ENCODE results near the gene NXN.
"Not testable (repeated sequence)": the region's sequence is repeated elsewhere in the genome, so short reads cannot be mapped to it uniquely, and the experiment has no call there.

Gene NXN

GRCh38 chr17:915538-916201, 63.9 kb downstream of the NXN start:
- no peak for DNase-seq

- no peak for DNase-seq
Measured at GRCh38 chr17:914561-914960, 65.0 kb downstream of the NXN start.

- DNase-seq: no peak
Measured at GRCh38 chr17:913207-913606, 66.4 kb downstream of the NXN start.

DNA sequence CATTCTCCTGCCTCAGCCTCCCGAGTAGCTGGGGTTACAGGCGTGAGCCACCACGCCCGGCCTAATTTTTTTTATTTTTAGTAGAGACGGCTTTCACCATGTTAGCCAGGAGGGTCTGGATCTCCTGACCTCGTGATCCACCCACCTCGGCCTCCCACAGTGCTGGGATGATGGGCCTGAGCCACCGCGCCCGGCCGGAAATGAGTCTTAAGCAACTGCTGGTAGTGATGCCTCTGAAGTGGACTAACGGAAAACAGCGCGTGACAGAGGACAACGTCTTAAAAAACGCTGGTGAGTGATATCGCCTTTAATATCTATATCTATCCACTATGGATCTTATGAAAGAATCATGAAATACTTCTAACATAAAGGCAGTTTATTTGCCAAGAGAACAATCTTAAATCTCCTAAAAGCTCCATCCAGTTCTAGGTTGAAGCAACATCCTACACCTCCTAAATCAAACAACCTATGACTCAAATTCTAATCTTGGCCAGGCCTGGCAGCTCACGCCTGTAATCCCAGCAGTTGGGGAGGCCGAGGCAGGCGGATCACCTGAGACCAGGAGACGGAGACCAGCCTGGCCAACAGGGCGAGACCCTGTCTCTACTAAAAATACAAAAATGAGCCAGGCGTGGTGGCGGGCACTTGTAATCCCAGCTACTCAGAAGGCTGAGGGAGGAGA, 69.8 kb downstream of the NXN start:
- DNase-seq: no peak

DNA sequence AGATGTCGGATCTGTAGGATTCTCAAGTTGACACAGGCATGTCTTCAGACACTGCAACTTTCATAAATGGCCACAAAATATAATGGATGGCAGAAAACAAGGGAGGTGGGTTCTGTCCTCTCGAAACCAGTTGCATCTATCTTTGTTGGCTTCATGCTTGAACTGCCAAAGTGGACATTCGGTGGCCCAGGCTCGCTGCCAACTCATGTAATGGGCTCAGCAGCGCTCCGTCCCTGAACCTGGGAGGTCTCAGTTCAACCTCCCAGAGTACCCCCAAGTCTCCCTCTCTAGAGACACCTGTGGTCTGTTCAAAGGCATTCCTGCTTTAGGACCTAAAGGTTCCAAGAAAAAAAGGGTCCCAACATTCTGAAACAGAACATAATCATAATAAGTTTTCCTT, 71.9 kb downstream of the NXN start:
- DNase-seq: no peak

GRCh38 chr17:905708-906107, 73.9 kb downstream of the NXN start:
- DNase-seq: not testable (repeated sequence)

DNA sequence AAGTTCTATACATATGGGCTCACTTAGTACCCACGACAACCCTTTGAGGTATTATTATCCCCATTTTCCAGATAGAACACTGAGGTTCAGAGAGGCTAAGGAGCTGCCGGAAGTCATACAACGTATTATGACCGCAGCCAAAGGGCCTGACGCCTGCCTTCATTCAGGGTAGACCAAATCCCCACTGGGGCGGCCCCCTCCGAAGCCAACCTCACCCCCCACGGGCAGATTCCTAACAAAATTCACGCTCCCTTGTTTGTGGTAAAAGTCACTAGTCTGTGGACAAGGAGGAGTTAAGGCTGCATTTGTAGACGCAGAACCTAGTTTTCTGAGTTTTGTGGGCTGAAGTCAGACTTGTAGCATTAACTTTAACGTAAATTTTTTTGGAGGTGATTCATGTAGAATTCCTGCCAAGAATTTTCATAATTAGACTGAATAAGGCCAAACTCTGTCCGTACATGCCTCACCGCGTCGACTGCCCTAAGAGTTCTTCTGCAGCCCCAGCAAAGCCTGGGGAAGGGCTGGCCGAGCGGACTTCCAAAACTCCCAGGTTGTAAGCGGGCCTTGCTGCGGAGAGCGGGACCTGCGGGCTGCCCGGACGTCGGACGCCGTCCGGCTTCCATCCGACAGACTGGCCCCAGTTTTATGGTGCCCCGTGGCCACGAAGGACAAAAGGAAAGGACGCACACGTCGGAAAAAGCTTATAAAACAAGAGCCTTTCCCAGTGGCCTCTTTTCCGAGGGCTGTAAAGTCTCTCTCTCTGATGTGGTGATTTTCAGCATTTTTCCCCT, 75.7 kb downstream of the NXN start:
- DNase-seq: no peak

DNA sequence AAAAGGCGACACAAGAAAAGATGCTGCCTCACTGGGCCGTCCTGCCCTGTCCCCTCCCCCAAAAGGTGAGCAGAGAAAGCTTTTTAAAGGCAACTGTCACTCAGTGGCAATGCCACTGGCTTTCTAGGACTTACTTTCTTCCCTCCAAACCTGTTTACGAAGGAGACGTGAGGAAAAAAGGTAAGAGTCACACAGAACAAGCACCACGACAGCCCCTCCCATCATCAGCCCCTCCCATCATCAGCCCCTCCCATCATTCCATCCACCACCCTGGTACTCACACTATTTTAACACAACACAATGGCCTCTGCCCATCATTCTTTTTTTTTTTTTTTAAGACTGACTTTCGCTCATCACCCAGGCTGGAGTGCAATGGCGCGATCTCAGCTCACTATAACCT, 77.1 kb downstream of the NXN start:
- no peak for DNase-seq

DNA sequence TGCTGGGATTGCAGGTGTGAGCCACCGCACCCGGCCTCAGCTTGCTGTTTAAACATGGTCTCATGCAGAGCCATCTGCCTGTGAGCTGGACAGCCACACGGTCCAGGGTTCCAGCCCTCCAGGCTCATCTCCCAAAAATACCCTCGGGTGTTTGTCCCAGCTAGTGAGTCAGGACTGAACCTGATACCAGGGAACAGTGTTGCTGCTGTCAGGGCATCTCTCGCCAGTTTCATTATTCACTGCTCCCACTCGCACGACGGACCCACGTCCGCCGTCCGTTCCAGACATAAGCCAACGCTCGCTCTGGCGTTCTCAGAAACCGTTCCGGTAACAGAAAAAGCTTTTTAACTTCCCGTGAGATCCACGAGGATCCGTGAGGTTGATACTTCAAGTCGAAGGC, 77.6 kb downstream of the NXN start:
- no peak for DNase-seq

DNA sequence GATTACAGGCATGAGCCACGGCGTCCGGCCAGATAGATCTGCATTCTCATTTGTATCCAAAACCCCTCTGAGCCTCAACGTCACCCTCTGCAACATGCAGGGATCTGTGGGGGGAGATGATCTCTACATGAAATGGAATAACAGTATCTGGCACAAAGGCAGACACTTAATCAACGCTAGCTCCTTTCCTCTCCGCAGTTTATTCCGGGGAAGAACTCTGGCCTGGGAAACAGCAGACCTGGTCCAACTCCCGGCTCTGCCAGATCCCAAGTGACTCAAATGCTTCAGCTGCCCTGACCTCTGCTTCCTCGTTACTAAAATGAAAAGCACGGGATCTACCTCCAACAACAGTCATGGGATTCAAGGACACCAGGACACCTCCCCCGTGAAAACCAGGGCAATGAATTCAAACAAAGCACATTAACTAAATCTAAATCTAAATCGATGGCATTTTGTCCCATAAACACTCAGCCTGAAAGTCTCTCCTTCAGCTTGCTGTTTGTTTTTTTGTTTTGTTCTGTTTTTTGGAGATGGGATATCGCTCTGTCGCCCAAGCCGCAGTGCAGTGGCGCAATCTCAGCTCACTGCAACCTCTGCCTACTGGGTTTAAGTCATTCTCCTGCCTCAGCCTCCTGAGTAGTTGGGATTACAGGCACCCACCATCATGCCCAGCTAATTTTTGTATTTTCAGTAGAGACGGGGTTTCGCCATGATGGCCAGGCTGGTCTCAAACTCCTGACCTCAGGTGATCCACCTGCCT, 78.2 kb downstream of the NXN start:
- no peak for DNase-seq

GRCh38 chr17:900336-900934, 79.1 kb downstream of the NXN start:
- DNase-seq: no peak

- no peak for DNase-seq
Measured at GRCh38 chr17:897970-898619, 81.5 kb downstream of the NXN start.

DNA sequence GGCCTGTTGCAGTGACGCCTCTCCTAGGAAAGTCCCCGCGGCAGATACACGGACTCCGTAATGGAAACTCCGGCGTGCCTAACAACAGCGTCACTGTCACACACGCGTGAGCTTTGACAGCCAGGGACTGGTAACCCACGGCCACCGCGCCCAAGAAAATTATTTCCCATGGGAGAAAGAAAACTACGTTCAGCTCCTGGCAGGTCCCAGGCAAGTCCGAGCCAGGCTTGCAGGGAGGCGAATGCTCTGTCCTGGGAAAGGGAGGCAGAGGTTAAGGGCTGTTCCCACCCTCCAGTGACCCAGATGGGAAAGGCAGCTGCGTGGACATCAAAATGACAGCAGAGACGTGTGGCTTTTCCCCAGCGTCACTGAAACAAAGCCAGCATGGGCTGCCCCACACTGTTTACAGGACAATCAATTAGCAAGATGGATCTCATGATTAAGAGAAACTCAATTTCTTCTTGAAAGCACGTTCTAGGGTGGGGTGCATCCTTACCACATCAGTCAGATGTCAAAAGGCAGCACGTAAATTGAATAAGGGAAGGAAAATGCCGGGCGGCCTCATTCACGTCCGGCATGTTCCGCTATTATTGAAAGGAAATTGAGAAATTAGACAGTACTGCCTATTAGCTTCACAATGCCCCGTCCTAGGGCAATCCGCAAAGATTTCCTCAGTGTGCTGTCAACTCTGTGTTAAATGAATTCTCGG, 82.5 kb downstream of the NXN start:
- no peak for DNase-seq

DNA sequence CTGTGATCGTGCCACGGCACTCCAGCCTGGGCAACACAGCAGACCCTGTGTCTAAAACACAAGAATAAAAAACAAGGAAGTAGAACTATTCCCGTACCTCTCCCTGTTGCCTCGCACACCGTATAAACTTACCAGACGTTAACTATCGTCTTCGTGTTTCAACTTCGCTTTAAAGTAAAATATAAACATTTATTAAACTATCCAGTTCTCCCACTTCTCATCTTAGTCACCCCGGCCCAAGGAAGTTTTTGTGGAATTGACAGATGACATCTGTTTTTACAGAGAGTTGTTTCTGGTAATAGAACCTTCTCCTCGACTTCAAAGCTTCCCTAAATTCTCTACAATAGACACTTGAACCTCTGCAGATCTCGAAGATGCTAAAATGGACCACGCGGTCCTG, 83.1 kb downstream of the NXN start:
- DNase-seq: no peak

DNA sequence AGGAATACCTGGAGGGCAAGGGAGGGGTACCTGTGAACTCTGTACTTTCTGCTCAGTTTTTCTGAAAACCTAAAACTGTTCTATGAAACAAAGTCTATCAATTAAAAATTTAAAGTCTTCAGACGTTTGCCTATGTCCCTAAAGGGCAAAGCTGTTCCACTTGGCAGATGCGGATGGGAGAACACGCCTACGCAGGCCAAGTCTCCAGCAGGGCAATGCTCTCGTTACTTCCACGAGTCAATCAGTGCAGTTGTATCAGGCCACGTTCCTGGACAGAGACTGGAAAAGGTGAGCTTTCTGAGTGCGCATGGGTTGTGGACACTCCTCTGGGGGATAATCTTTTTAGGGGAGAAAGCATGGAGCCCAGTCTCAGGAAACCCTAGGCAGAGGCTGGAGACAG, 86.6 kb downstream of the NXN start:
- DNase-seq: no peak

DNA sequence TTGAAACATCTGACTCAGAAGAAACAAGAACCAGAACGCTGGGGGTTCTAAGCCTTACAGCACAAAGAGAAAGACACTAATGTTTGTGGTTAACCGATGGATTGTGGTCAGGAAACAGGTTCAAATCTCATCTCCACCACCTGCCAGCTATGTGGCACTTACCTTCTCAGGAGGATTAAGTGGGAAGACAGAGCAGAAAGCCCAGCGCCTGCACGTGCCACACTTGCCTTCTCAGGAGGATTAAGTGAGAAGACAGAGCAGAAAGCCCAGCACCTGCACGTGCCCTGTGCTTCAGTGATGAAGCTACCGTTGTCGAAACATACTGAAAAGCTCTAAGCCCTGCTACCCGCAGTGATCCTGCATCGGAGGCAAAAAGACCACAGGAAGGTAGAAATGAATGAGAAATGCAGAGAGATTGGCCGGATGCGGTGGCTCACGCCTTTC, 90.6 kb downstream of the NXN start:
- no peak for DNase-seq

DNA sequence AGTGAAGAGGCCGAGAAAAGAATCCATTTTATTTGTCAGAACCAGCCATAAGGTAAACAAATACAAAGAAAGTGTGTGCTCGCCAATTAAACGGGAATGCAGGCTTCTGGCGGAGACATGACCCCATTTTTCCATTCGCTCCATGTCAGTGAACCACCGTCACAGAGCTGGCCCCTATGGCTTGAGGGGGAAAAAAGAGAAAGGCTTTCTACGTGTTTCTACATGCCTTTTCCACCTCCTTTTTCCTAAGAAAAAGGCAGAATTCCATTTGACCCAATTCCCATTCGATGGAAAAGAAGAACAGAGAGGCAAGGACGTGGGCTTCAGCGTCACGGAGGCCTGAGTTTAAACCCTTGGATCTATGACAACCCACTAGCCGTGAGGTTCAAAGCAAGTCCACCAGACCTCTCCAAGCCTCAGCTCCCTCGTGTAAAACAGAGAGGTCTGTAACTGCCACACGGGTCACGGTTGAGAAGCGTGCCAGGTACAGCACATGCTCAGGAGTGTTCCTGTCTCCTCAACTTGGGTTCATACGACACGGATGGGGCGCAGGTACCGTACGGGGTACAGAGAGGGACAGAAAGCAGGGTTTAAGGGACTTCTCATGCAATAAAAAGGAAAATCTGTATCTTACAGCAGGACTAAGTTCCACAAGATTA, 91.9 kb downstream of the NXN start:
- no peak for DNase-seq

GRCh38 chr17:885971-886571, 93.5 kb downstream of the NXN start:
- DNase-seq: no peak

GRCh38 chr17:883586-883962, 96.0 kb downstream of the NXN start:
- no peak for DNase-seq

DNA sequence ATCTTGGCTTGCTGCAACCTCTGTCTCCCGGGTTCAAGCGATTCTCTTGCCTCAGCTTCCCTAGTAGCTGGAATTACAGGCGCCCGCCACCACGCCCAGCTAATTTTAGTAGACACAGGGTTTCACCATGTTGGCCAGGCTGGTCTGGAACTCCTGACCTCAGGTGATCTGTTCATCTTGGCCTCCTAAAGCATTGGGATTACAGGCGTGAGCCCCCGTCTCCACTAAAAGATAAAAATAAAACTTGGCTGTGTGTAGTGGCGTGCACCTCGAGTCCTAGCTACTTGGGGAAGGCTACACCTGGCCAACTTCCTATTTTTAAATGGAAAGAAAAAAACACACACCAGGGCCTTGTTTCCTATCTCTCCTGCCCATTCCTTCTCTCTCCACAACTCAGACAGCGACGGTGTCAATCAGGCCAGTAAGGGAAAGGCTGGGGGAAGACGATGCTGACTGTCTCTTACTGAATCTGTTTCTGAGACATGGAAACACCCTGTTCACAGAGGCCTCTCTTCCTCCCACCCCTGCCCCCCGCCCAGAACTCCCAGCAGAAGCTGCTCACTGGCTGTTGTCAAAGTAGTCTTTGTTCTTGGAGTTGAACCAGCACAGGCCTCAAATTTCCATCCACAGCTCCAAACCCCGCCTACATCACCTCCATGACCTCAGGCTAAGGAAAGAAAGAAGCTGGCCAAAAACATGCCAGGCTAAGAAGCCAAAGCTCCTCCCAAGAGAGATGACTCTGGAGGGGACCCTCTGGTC, 96.6 kb downstream of the NXN start:
- DNase-seq: no peak
